DMS153 treated with DMSO at 0.1 percent for 48 hours (cell line): ENCODE results near the gene MAML1.
"Not testable (repeated sequence)": the region's sequence is repeated elsewhere in the genome, so short reads cannot be mapped to it uniquely, and the experiment has no call there.

Experiments
- DNase-seq: peaks from one replicate; lab custom pipeline; 2025; ENCODE audit not compliant: unreplicated experiment; lab: John Stamatoyannopoulos, UW

Gene MAML1

DNA sequence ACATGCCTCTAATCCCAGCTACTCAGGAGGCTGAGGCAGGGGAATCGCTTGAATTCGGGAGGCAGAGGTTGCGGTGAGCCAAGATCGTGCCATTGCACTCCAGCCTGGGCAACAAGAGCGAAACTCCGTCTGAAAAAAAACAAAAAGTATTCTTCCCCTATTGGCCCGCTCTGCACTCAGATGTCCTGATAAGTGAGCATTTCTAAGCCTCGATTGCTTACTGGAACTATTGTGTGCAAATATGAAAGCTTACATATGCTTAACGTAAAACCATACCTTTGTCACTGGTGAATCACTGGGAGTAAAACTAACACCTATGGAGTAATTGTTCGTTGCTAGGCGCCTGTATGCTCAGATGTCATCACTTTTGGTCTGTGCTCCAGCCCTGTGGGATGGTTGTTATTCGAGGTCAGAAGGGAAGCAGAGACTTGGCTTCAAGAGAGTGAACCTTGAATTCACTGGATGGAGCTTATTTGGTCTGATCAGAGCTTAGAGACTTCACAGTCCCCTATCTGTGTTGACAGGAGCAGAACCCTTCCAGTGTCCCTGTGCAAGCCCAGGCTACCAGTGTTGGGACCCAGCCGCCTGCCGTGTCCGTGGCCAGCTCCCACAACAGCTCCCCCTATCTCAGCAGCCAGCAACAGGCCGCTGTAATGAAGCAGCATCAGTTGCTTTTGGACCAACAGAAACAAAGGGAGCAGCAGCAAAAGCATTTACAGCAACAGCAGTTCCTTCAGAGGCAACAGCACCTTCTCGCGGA, 35.9 kb downstream of the MAML1 start:
- no peak for DNase-seq

DNA sequence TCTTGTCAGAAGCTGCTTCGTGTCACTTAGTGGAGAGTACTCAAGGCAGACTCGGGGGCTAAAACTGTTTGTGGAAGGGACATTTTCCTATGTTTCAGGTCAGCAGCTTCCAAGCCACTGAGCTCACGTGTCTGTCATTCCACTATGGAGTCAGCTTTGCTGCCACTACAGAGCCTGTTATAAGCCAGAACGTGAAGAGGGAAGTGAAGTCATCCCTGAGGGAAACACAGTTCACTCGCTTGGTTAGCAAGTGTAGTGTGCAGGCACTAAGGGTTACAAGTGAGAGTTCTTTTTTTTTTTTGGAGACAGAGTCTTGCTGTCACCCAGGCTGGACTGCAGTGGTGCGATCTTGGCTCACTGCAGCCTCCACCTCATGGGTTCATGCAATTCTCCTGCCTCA, 36.6 kb downstream of the MAML1 start:
- no peak for DNase-seq

GRCh38 chr5:179769796-179770195, 37.2 kb downstream of the MAML1 start:
- DNase-seq = no peak

- no peak for DNase-seq
Measured at GRCh38 chr5:179771311-179771895, 38.8 kb downstream of the MAML1 start.

DNA sequence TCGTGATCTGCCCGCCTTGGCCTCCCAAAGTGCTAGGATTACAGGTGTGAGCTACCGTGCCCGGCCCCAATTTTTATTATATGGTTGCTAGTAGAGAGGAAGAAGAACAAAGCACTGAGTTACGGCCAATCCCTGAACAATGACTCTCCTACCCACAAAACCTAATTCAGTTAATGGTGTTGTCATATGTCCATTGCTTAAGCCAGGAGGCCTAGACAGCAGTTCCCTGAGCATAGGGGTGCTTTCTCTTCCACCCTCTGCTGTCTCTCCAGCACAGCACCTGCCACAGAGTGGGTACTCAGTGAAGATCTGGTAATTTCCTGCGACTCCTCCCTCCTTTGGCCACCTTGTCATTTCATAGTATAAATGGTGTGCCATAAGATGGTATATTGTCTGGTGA, 39.7 kb downstream of the MAML1 start:
- DNase-seq = no peak

GRCh38 chr5:179773686-179774040, 41.0 kb downstream of the MAML1 start:
- no peak for DNase-seq

DNA sequence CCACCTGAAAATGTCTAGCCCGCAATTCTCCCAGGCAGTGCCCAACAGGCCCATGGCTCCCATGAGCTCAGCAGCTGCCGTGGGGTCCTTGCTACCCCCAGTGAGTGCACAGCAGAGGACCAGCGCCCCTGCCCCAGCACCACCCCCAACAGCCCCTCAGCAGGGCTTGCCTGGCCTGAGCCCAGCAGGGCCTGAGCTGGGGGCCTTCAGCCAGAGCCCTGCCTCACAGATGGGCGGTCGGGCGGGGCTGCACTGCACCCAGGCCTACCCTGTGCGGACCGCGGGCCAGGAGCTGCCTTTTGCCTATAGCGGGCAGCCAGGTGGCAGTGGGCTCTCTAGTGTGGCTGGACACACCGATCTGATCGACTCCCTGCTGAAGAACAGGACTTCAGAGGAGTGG, 41.8 kb downstream of the MAML1 start:
- DNase-seq = no peak

- DNase-seq = no peak
Measured at GRCh38 chr5:179776411-179776938, 43.9 kb downstream of the MAML1 start.

DNA sequence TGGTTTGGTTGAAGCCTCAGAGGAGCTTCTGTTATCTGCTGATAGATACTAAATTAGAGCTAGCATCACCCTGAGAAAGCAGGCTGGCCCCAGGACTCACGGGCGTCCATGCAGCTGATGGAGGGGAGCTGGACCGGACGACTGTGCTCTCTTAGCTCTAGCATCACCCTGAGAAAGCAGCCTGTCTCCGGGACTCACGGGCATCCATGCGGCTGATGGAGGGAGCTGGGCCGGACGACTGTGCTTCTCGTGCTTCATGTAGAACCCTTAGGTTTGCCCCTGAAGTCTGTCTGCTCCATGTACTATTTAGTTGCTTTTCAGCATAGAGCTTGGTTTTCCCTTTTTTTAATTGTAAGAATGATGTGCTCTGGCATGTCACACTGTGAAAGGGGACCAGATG, 44.8 kb downstream of the MAML1 start:
- DNase-seq = no peak

DNA sequence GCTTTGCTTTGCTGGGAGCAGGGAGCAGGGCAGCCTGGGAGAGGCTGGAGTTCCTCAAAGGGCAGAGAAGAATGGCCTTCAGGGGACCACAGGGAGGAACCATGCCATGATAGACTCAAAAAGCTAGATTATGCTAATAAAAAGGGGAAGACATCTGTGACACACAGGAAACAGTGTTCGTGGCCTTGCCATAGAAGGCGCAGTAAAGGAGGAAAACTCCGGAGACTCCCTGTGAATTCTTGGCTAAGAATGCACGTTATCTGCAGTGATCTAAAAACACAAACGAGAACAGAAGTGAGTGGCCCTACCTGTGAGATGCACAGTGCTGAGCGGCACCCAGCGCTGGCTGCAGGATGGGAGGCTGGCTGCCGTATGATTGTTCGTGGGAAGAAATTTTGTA, 45.3 kb downstream of the MAML1 start:
- DNase-seq = no peak

DNA sequence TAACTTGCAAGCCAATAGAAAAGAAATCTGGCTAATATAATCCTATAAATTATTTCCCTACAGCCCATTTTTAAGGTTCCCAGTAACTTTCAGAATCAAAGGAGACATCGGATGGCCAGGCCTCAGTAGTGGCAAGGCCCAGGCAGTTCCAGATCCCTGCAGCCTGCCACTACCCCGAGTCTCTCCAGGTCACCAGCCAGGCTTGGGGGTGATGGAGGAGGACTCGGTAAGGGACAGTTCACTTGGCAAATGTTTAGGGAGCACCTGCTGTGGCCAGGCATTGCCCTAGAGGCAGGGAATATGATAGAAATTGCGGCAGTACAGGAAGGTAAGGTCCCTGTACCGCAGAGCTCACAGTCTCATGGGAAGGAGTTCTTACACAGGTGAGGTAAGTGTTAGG, 46.0 kb downstream of the MAML1 start:
- no peak for DNase-seq

DNA sequence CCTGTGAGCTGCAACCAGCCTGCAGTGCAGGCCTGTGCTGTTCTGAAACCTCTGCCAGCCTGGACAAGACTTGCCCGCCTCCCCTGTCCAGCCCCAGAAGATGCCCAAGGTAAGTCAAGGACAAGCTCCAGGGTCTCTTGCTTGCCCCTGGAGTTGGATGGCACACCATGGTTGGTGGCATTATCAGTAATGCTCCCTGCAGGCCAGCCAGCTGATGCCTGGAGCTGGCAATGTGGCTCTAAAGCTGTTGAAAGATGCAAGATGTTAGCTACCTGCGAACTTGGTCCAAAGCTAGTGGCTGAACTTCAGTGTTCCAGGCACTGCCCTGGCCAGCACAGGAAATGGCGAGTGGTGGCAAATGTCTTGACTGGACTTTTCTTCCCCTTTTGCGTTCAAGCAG, 47.2 kb downstream of the MAML1 start:
- no peak for DNase-seq

- DNase-seq = no peak
Measured at GRCh38 chr5:179780362-179780761, 47.7 kb downstream of the MAML1 start.

- no peak for DNase-seq
Measured at GRCh38 chr5:179781846-179782245, 49.2 kb downstream of the MAML1 start.

- no peak for DNase-seq
Measured at GRCh38 chr5:179783128-179783527, 50.5 kb downstream of the MAML1 start.

GRCh38 chr5:179786861-179787260, 54.2 kb downstream of the MAML1 start:
- no peak for DNase-seq

GRCh38 chr5:179788193-179788854, 55.7 kb downstream of the MAML1 start:
- no peak for DNase-seq

GRCh38 chr5:179789278-179789677, 56.7 kb downstream of the MAML1 start:
- not testable (repeated sequence) for DNase-seq

GRCh38 chr5:179791881-179792611, 59.4 kb downstream of the MAML1 start:
- no peak for DNase-seq

DNA sequence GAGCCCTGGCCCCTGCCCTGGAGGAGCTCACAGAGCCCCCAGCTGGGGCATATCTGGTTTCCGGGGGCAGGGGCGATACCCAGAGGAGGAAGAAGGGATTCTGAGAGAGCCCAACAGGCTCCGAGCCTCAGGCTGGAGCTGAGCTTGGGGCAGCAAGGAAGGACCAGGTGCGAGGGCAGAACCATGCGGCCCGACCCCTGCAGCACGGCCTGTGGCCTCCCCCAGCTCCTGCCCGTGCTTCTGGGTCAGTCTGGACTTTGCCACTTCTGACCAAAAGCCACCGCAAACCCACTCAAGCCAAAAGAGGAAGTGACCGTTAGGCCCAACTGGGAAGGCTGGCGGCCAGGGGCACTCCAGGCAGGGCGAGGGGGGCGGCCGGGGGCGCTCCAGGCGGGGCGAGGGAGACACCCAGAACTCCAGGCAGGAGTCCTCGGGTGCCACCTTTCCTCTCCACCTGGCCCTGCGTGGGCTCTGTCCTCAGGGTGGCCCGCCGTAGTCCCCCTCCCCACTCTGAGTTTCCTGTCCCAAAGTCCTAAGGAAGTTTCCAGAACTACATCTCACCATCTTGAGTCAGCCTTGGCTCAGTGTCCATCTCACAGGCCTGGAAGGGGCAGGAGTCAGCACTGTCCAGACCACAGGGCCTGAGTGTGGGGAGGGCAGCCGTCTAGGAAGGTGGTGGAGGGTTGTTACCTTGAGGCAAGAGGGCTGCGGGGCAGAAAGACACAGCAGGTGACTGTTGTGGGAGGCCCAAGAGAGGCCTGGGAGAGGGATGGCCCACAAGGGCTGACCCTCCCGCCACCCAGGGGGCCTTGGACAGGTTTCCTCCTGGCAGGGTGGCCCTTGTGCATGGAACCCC, 60.2 kb downstream of the MAML1 start:
- no peak for DNase-seq
